ENCODE results near the gene GLCCI1.

GRCh38 chr7:8136051-8136730 is 167.6 kb downstream of the GLCCI1 start:
- TF ChIP-seq CTCF (IDR thresholded peaks at IDR 0.05) (no peak), POLR2A (IDR thresholded peaks at IDR 0.05) (no peak), POLR2AphosphoS5 (IDR thresholded peaks at IDR 0.05) (no peak)
